ENCODE results near the gene OSBPL10. TPM values are rescaled to one million over a fixed set of nuclear protein-coding genes. Genes with fewer than 3 reads are reported as not detected.

Gene OSBPL10
- total and polyA plus RNA-seq, 7 donors, result 2.3 to 77.7 (median 8.5) TPM

GRCh38 chr3:31729082-31729481 is 252.0 kb downstream of the OSBPL10 start:
- no peaks in the 10 kb centered on the region for H3K27me3 ChIP-seq
- H3K36me3 ChIP-seq, result no peaks in the 10 kb centered on the region
- H3K27ac ChIP-seq, result no peak overlapping the region
- DNase-seq, result no peak
- intact Hi-C loops (cut with DNase I), result no loop called here
- H3K4me3 ChIP-seq, result no peak overlapping the region
- 91 to 93% methylated on average over 3 of the region's 3 CpGs for WGBS, 2 donors
- no peaks in the 10 kb centered on the region for H3K9me3 ChIP-seq
- no peak for TF ChIP-seq POLR2AphosphoS5 (IDR thresholded peaks at IDR 0.05)
- no peak for TF ChIP-seq CTCF (IDR thresholded peaks at IDR 0.05)
- no peak for TF ChIP-seq EP300 (IDR thresholded peaks at IDR 0.05)
- no peak for TF ChIP-seq POLR2A (IDR thresholded peaks at IDR 0.05)
- H3K4me1 ChIP-seq, result peaks cover 0 to 11% (median 9%) of the 10 kb centered on the region in 4 donors

- Histone ChIP-seq H3K4me3 (no peak overlapping the region), H3K4me1 (peaks cover 0 to 6% (median 4%) of the 10 kb centered on the region in 4 donors), H3K9me3 (no peaks in the 10 kb centered on the region), H3K27ac (no peak overlapping the region), H3K27me3 (no peaks in the 10 kb centered on the region), H3K36me3 (no peaks in the 10 kb centered on the region)
- WGBS, 2 donors, result 96 to 97% methylated on average over 2 of the region's 2 CpGs
- no peak for TF ChIP-seq POLR2AphosphoS5 (IDR thresholded peaks at IDR 0.05)
- TF ChIP-seq CTCF (IDR thresholded peaks at IDR 0.05), result no peak
- TF ChIP-seq POLR2A (IDR thresholded peaks at IDR 0.05), result no peak
- no peak for TF ChIP-seq EP300 (IDR thresholded peaks at IDR 0.05)
- intact Hi-C loops (cut with DNase I), result no loop called here
- DNase-seq, result no peak
Observed at GRCh38 chr3:31728403-31728802, 252.7 kb downstream of the OSBPL10 start.

GRCh38 chr3:31725976-31726375 is 255.1 kb downstream of the OSBPL10 start:
- WGBS, 2 donors, result 95 to 98% methylated on average over 4 of the region's 4 CpGs
- TF ChIP-seq POLR2AphosphoS5 (IDR thresholded peaks at IDR 0.05) (no peak), CTCF (IDR thresholded peaks at IDR 0.05) (no peak), POLR2A (IDR thresholded peaks at IDR 0.05) (no peak), EP300 (IDR thresholded peaks at IDR 0.05) (no peak)
- no peaks in the 10 kb centered on the region for H3K9me3 ChIP-seq

GRCh38 chr3:31725568-31725967 is 255.5 kb downstream of the OSBPL10 start:
- Histone ChIP-seq H3K27me3 (no peaks in the 10 kb centered on the region), H3K36me3 (no peaks in the 10 kb centered on the region), H3K9me3 (no peaks in the 10 kb centered on the region), H3K27ac (no peak overlapping the region), H3K4me3 (no peak overlapping the region), H3K4me1 (no peaks in the 10 kb centered on the region)
- 92% methylated on average over 6 of the region's 6 CpGs for WGBS, 2 donors
- no peak for DNase-seq
- TF ChIP-seq POLR2AphosphoS5 (IDR thresholded peaks at IDR 0.05), result no peak
- TF ChIP-seq POLR2A (IDR thresholded peaks at IDR 0.05), result no peak
- no peak for TF ChIP-seq EP300 (IDR thresholded peaks at IDR 0.05)
- no peak for TF ChIP-seq CTCF (IDR thresholded peaks at IDR 0.05)
- intact Hi-C loops (cut with DNase I), result no loop called here

More at GRCh38 chr3:31725976-31726375, 255.1 kb downstream of the OSBPL10 start:
- H3K4me3 ChIP-seq, result no peak overlapping the region
- no peak overlapping the region for H3K27ac ChIP-seq
- H3K36me3 ChIP-seq, result no peaks in the 10 kb centered on the region
- H3K4me1 ChIP-seq, result no peaks in the 10 kb centered on the region
- intact Hi-C loops (cut with DNase I), result no loop called here
- no peaks in the 10 kb centered on the region for H3K27me3 ChIP-seq
- DNase-seq, result no peak

- TF ChIP-seq POLR2A (IDR thresholded peaks at IDR 0.05) (no peak), CTCF (IDR thresholded peaks at IDR 0.05) (no peak), EP300 (IDR thresholded peaks at IDR 0.05) (no peak), POLR2AphosphoS5 (IDR thresholded peaks at IDR 0.05) (no peak)
- no peaks in the 10 kb centered on the region for H3K27me3 ChIP-seq
- H3K9me3 ChIP-seq, result no peaks in the 10 kb centered on the region
- no peaks in the 10 kb centered on the region for H3K4me1 ChIP-seq
- 76 to 85% methylated on average over 4 of the region's 4 CpGs for WGBS, 2 donors
- no peaks in the 10 kb centered on the region for H3K36me3 ChIP-seq
- H3K27ac ChIP-seq, result no peak overlapping the region
- no peak for DNase-seq
- H3K4me3 ChIP-seq, result no peak overlapping the region
- intact Hi-C loops (cut with DNase I), result no loop called here
Observed at GRCh38 chr3:31724651-31725050, 256.4 kb downstream of the OSBPL10 start.
